Caki2 (cell line): ENCODE data around the gene UBAP1L. TPM values are rescaled to one million over a fixed set of nuclear protein-coding genes. Genes with fewer than 3 reads are reported as not detected.
"Not testable (repeated sequence)": the region's sequence is repeated elsewhere in the genome, so short reads cannot be mapped to it uniquely, and the experiment has no call there.

Experiments
- DNase-seq: peaks from one replicate; pipeline ENCODE4 v3.0.0-alpha.2; 2015; ENCODE audit warnings: low read depth
- in situ Hi-C: cut with HindIII; loops from 2 replicates; pipeline ENCODE4 v1.10.0; 2016; ENCODE audit warnings: low sequenced_read_pairs, low pct_unique_long_range_greater_than_20kb, mixed read lengths
- total RNA-seq: library from RNA; depleted of rRNA; stranded (reverse); fragments of >200 nt; shearing (Covaris generic); gene quantifications from 2 replicates; pipeline ENCODE4 v1.2.3, GENCODE V29; 2014; ENCODE audit warnings: low replicate concordance; rRNA removed

UBAP1L gene
- total RNA-seq, result not detected in 2 replicates

- DNase-seq, result no peak
- in situ Hi-C loops, result no loop called here
These were observed at the start of gene UBAP1L for GRCh38 chr15:65115086-65115485. UBAP1L (minus strand) TSS chr15:65115200; CDS start chr15:65106215, 8,985 bp downstream.

- no peak for DNase-seq
- in situ Hi-C loops, result no loop called here
These were observed 49.1 kb upstream of the UBAP1L start for GRCh38 chr15:65164139-65164538.

- in situ Hi-C loops, result no loop called here
- DNase-seq, result no peak
These were observed 48.0 kb upstream of the UBAP1L start for GRCh38 chr15:65163041-65163440.

GRCh38 chr15:65156692-65157091, 41.7 kb upstream of the UBAP1L start:
- DNase-seq, result no peak
- in situ Hi-C loops, result no loop called here

- DNase-seq, result no peak
- in situ Hi-C loops, result no loop called here
These were observed 39.7 kb upstream of the UBAP1L start for GRCh38 chr15:65154720-65155119.

- DNase-seq, result no peak
- in situ Hi-C loops, result no loop called here
These were observed 32.9 kb upstream of the UBAP1L start for GRCh38 chr15:65147902-65148301.

- DNase-seq, result no peak
- in situ Hi-C loops, result no loop called here
These were observed 31.4 kb upstream of the UBAP1L start for GRCh38 chr15:65146438-65146837.

- DNase-seq, in situ Hi-C loops: not testable (repeated sequence)
These were observed 23.6 kb upstream of the UBAP1L start for GRCh38 chr15:65138631-65139030.

GRCh38 chr15:65137893-65138292, 22.9 kb upstream of the UBAP1L start:
- in situ Hi-C loops, DNase-seq: not testable (repeated sequence)

- in situ Hi-C loops, result not testable (repeated sequence)
These were observed 22.1 kb upstream of the UBAP1L start for GRCh38 chr15:65137089-65137488.

GRCh38 chr15:65134538-65134937, 19.5 kb upstream of the UBAP1L start:
- in situ Hi-C loops, result no loop called here
- no peak for DNase-seq

More at GRCh38 chr15:65137089-65137488, 22.1 kb upstream of the UBAP1L start:
- DNase-seq, result not testable (repeated sequence)

- DNase-seq, result peak; percentile 69
- in situ Hi-C loops, result no loop called here
These were observed 18.7 kb upstream of the UBAP1L start, which contains the start of gene PDCD7 for GRCh38 chr15:65133548-65134200. PDCD7 (minus strand) TSS chr15:65133808; CDS start chr15:65133781, 27 bp downstream.

GRCh38 chr15:65132878-65133547, 18.0 kb upstream of the UBAP1L start:
- in situ Hi-C loops, result no loop called here
- peak; percentile 54 for DNase-seq

- DNase-seq, result peak; percentile 5
- in situ Hi-C loops, result no loop called here
These were observed 15.9 kb upstream of the UBAP1L start for GRCh38 chr15:65130941-65131340.

- DNase-seq, result no peak
- in situ Hi-C loops, result no loop called here
These were observed 542 bp upstream of the UBAP1L start for GRCh38 chr15:65115542-65115941.

GRCh38 chr15:65110676-65111292, 4.2 kb downstream of the UBAP1L start:
- DNase-seq, result no peak
- in situ Hi-C loops, result no loop called here

- in situ Hi-C loops, result no loop called here
- no peak for DNase-seq
These were observed 8.9 kb downstream of the UBAP1L start for GRCh38 chr15:65106011-65106590.

- DNase-seq, result no peak
- in situ Hi-C loops, result no loop called here
These were observed 10.0 kb downstream of the UBAP1L start for GRCh38 chr15:65105038-65105437.

GRCh38 chr15:65102912-65103311, 12.1 kb downstream of the UBAP1L start:
- no peak for DNase-seq
- in situ Hi-C loops, result no loop called here
